Measurements from ENCODE around the gene SLC33A1.
"Not testable (repeated sequence)": the region's sequence is repeated elsewhere in the genome, so short reads cannot be mapped to it uniquely, and the experiment has no call there.

Gene SLC33A1

GRCh38 chr3:155861476-155862183 is 7.4 kb upstream of the SLC33A1 start:
- DNase-seq (ENCODE audit: low read depth): no peak

GRCh38 chr3:155860424-155860823 is 6.2 kb upstream of the SLC33A1 start:
- not testable (repeated sequence) for DNase-seq (ENCODE audit: low read depth)

- no peak for DNase-seq (ENCODE audit: low read depth)
These were observed 5.6 kb upstream of the SLC33A1 start for GRCh38 chr3:155859859-155860258.

GRCh38 chr3:155853214-155854140 is 750 bp downstream of the SLC33A1 start:
- no peak for DNase-seq (ENCODE audit: low read depth)

GRCh38 chr3:155852341-155852740 is 1.9 kb downstream of the SLC33A1 start:
- DNase-seq (ENCODE audit: low read depth): no peak

- not testable (repeated sequence) for DNase-seq (ENCODE audit: low read depth)
These were observed 4.8 kb downstream of the SLC33A1 start for GRCh38 chr3:155849404-155849803.

- DNase-seq (ENCODE audit: low read depth): no peak
These were observed 6.2 kb downstream of the SLC33A1 start for GRCh38 chr3:155847993-155848392.

GRCh38 chr3:155846119-155846518 is 8.1 kb downstream of the SLC33A1 start:
- DNase-seq (ENCODE audit: low read depth): no peak

- no peak for DNase-seq (ENCODE audit: low read depth)
These were observed 10.7 kb downstream of the SLC33A1 start for GRCh38 chr3:155843569-155843968.

- DNase-seq (ENCODE audit: low read depth): no peak
These were observed 18.7 kb downstream of the SLC33A1 start for GRCh38 chr3:155835341-155836071.

GRCh38 chr3:155828490-155829098 is 25.6 kb downstream of the SLC33A1 start:
- DNase-seq (ENCODE audit: low read depth): not testable (repeated sequence)

GRCh38 chr3:155815030-155815545 is 39.1 kb downstream of the SLC33A1 start:
- DNase-seq (ENCODE audit: low read depth): no peak

- DNase-seq (ENCODE audit: low read depth): not testable (repeated sequence)
These were observed 41.0 kb downstream of the SLC33A1 start for GRCh38 chr3:155813224-155813623.

- no peak for DNase-seq (ENCODE audit: low read depth)
These were observed 45.0 kb downstream of the SLC33A1 start for GRCh38 chr3:155809181-155809580.

GRCh38 chr3:155807823-155808222 is 46.4 kb downstream of the SLC33A1 start:
- no peak for DNase-seq (ENCODE audit: low read depth)

- DNase-seq (ENCODE audit: low read depth): peak; percentile 53
These were observed 48.2 kb downstream of the SLC33A1 start, which contains the start of gene C3orf33 for GRCh38 chr3:155805802-155806618. TSS of gene C3orf33 (minus strand) at chr3:155806278. CDS start at chr3:155806252, 26 bp downstream.

- DNase-seq (ENCODE audit: low read depth): peak; percentile 0
These were observed 48.9 kb downstream of the SLC33A1 start for GRCh38 chr3:155805204-155805801.

GRCh38 chr3:155804323-155804722 is 49.9 kb downstream of the SLC33A1 start:
- no peak for DNase-seq (ENCODE audit: low read depth)

GRCh38 chr3:155792532-155792931 is 61.7 kb downstream of the SLC33A1 start:
- no peak for DNase-seq (ENCODE audit: low read depth)

- DNase-seq (ENCODE audit: low read depth): no peak
These were observed 63.0 kb downstream of the SLC33A1 start for GRCh38 chr3:155791190-155791589.

All from stimulated activated CD8-positive, alpha-beta memory T cell treated with anti-CD3 and anti-CD28 coated beads, Interleukin-15, amount 100 ng/mL, for 24 hours (primary cell).